ENCODE results near the gene ADAMTSL4. TPM values are rescaled to one million over a fixed set of nuclear protein-coding genes. Genes with fewer than 3 reads are reported as not detected.
"Not testable (repeated sequence)": the region's sequence is repeated elsewhere in the genome, so short reads cannot be mapped to it uniquely, and the experiment has no call there.

Gene ADAMTSL4
- total RNA-seq, 1 experiment from 2014 or later, result 0.87 TPM

- peaks cover 29% of the 10 kb centered on the region for H3K79me2 ChIP-seq (ENCODE audit: low read length)
- intact Hi-C loops (cut with micrococcal nuclease), result loop anchor here (5.0 to 10.0 kb wide), 3 partner anchors 133 to 430 kb away; partner anchors contain the start of genes GOLPH3L and SETDB1
- no TSS peak for BruUV-seq (replicated peaks)
- H3K4me2 ChIP-seq (ENCODE audit: low read length), result no peak overlapping the region
- H2AFZ ChIP-seq (ENCODE audit: low read length), result no peak overlapping the region
- CTCF ChIA-PET, result interaction anchor here (0.6 kb wide), 2 partner anchors 358 to 434 kb away, joined by 3 to 5 read pairs; no protein-coding TSS in a partner anchor
- H4K20me1 ChIP-seq (ENCODE audit: low read length), result peaks cover 5% of the 10 kb centered on the region; the same call in 1 of the 2 replicates
- H3K27ac ChIP-seq (ENCODE audit: low read length), result peak overlapping the region; percentile 96
- no peaks in the 10 kb centered on the region for H3K36me3 ChIP-seq (ENCODE audit: low read depth, low read length)
- no peaks in the 10 kb centered on the region for H3K9me3 ChIP-seq (ENCODE audit: low read length)
- no peak overlapping the region for H3K4me3 ChIP-seq (ENCODE audit: low read length)
- H3K4me1 ChIP-seq (ENCODE audit: insufficient read depth, low read length), result peaks cover 58% of the 10 kb centered on the region
- H3K27me3 ChIP-seq (ENCODE audit: low read length), result no peaks in the 10 kb centered on the region
- POLR2A ChIA-PET (ENCODE audit: unreplicated experiment), result interaction anchor here (0.5 to 0.8 kb wide), 5 partner anchors 12 to 231 kb away, joined by 3 to 6 read pairs (median 4); partner anchors contain the start of gene MCL1
- H3F3A ChIP-seq (ENCODE audit: low read length, unreplicated experiment), result peaks cover 3% of the 10 kb centered on the region
- ATAC-seq (no peak), DNase-seq (no peak)
- H3K9me2 ChIP-seq (replicated peaks; ENCODE audit: low read length), result no peaks in the 10 kb centered on the region
- TF ChIP-seq CTCF (conservative IDR thresholded peaks at IDR 0.05; ENCODE audit: low read depth, low read length) (no peak), EZH2phosphoT487 (IDR thresholded peaks at IDR 0.05; ENCODE audit: borderline replicate concordance, low read length) (no peak), EZH2 (IDR thresholded peaks at IDR 0.05; ENCODE audit: low read length, unreplicated experiment) (no peak)
- H3K9ac ChIP-seq (ENCODE audit: low read length), result no peak overlapping the region
Measured at GRCh38 chr1:150564051-150564991, 15.1 kb downstream of the ADAMTSL4 start.

- BruUV-seq (replicated peaks); H4K20me1 ChIP-seq (ENCODE audit: low read length); DNase-seq; H3K4me3 ChIP-seq (ENCODE audit: low read length); H3K36me3 ChIP-seq (ENCODE audit: low read depth, low read length); H3K9ac ChIP-seq (ENCODE audit: low read length); H3K27ac ChIP-seq (ENCODE audit: low read length); H2AFZ ChIP-seq (ENCODE audit: low read length); H3K9me3 ChIP-seq (ENCODE audit: low read length); H3F3A ChIP-seq (ENCODE audit: low read length, unreplicated experiment); H3K9me2 ChIP-seq (replicated peaks; ENCODE audit: low read length); H3K4me2 ChIP-seq (ENCODE audit: low read length); H3K27me3 ChIP-seq (ENCODE audit: low read length); ATAC-seq: not testable (repeated sequence)
- ChIA-PET CTCF (interaction anchor here (0.6 kb wide), 2 partner anchors 357 to 433 kb away, joined by 3 to 5 read pairs; no protein-coding TSS in a partner anchor), POLR2A (ENCODE audit: unreplicated experiment) (interaction anchor here (0.6 to 0.7 kb wide), 2 partner anchors 50 to 483 kb away, joined by 3 to 5 read pairs; no protein-coding TSS in a partner anchor)
- intact Hi-C loops (cut with micrococcal nuclease), result loop anchor here (10.0 kb wide), 1 partner anchor 429 kb away; no protein-coding TSS in a partner anchor
- peaks cover 66% of the 10 kb centered on the region for H3K4me1 ChIP-seq (ENCODE audit: insufficient read depth, low read length)
- peaks cover 40% of the 10 kb centered on the region for H3K79me2 ChIP-seq (ENCODE audit: low read length)
Measured at GRCh38 chr1:150565240-150565991, 16.2 kb downstream of the ADAMTSL4 start.

All from PC-3 (cell line).